HCT116 (cell line): Measurements from ENCODE around the gene ZFYVE19.

ENCODE experiments used
- CTCF ChIP-seq, 3 experiments: fragments of 200-600 bp in 1 of 3; sonication (generic) in 1 of 3; IDR thresholded peaks in 2 of 3; conservative IDR thresholded peaks in 1 of 3; 2 replicates each; pipeline ENCODE4 v1.5.1; 2012 to 2017; ENCODE audit warnings: low read depth in 2 of 3, low read length in 2 of 3, antibody characterized with exemption in 1 of 3, borderline replicate concordance in 1 of 3, control low read depth in 1 of 3, mild to moderate bottlenecking in 1 of 3, mixed read lengths in 1 of 3, mixed run types in 1 of 3, moderate library complexity in 1 of 3; ENCODE audit not compliant: insufficient read depth in 1 of 3
- EZH2phosphoT487 ChIP-seq: fragments of 200-600 bp; IDR thresholded peaks from 2 replicates; pipeline ENCODE4 v1.6.1; 2018; ENCODE audit warnings: antibody characterized with exemption, borderline replicate concordance

GRCh38 chr15:40826423-40827075 is 19.7 kb downstream of the ZFYVE19 start:
- TF ChIP-seq EZH2phosphoT487 = no peak
- no peak for TF ChIP-seq CTCF (IDR thresholded peaks at IDR 0.05 in 2 of 3, conservative IDR thresholded peaks at IDR 0.05 in 1 of 3; ENCODE audit: borderline replicate concordance in 1 of 3, insufficient read depth in 1 of 3, low read depth in 2 of 3, low read length in 2 of 3)
